Spleen (tissue), 7 donors: ENCODE results near the gene DEPP1.

Experiments used
- CTCF ChIP-seq, 11 experiments: fragments of 200-600 bp in 7 of 11; fragments of 450-650 bp in 4 of 11; sonication (generic) in 4 of 11; IDR thresholded peaks in 8 of 11; conservative IDR thresholded peaks in 3 of 11; 1 replicate in 7 of 11; 2 replicates in 4 of 11; pipeline versions ENCODE4 v1.4.0 to v1.8.0; 2016 to 2021; ENCODE audit warnings: antibody characterized with exemption in 11 of 11, inconsistent platforms in 4 of 11, mild to moderate bottlenecking in 1 of 11
- POLR2AphosphoS5 ChIP-seq, 3 donors: sonication (generic); formaldehyde crosslinking; IDR thresholded peaks; one replicate each; pipeline ENCODE4 v1.5.1; 2017; ENCODE audit warnings: antibody characterized with exemption in 3 of 3
- donor health status: DM: no; HTN: no; CAD: no; lungs with moderate emphysema.
- donor health status: DM: no; HTN: no; CAD: no.
- donor health status: DM: no; HTN: no; CAD: no.

GRCh38 chr10:44994752-44995530, 16.3 kb upstream of the DEPP1 start:
- TF ChIP-seq CTCF (IDR thresholded peaks at IDR 0.05 in 8 of 11, conservative IDR thresholded peaks at IDR 0.05 in 3 of 11) (no peak), POLR2AphosphoS5 (IDR thresholded peaks at IDR 0.05) (no peak)
